Adrenal gland (tissue), 5 donors: ENCODE results near the gene CLEC2L.

Experiments used
- CTCF ChIP-seq, 6 experiments: fragments of 450-650 bp in 4 of 6; fragments of 200-600 bp in 2 of 6; sonication (generic) in 1 of 6; IDR thresholded peaks; 1 replicate in 5 of 6; 2 replicates in 1 of 6; pipeline versions ENCODE4 v1.5.1 to v1.8.0; 2016 to 2021; ENCODE audit warnings: antibody characterized with exemption in 6 of 6, mild to moderate bottlenecking in 2 of 6, moderate library complexity in 1 of 6
- POLR2A ChIP-seq, 2 donors: fragments of 450-650 bp; IDR thresholded peaks; one replicate each; pipeline ENCODE4 v1.6.1; 2017; ENCODE audit warnings: antibody characterized with exemption in 2 of 2, mild to moderate bottlenecking in 2 of 2, moderate library complexity in 1 of 2
- donor health status: DM: no; HTN: no; CAD: no.

- TF ChIP-seq CTCF (IDR thresholded peaks at IDR 0.05) (no peak), POLR2A (IDR thresholded peaks at IDR 0.05) (no peak)
These were observed 15.6 kb downstream of the CLEC2L start for GRCh38 chr7:139538881-139539635.
